Measurements from ENCODE around the gene CLTB.
"Not testable (repeated sequence)": the region's sequence is repeated elsewhere in the genome, so short reads cannot be mapped to it uniquely, and the experiment has no call there.

The CLTB gene

DNA sequence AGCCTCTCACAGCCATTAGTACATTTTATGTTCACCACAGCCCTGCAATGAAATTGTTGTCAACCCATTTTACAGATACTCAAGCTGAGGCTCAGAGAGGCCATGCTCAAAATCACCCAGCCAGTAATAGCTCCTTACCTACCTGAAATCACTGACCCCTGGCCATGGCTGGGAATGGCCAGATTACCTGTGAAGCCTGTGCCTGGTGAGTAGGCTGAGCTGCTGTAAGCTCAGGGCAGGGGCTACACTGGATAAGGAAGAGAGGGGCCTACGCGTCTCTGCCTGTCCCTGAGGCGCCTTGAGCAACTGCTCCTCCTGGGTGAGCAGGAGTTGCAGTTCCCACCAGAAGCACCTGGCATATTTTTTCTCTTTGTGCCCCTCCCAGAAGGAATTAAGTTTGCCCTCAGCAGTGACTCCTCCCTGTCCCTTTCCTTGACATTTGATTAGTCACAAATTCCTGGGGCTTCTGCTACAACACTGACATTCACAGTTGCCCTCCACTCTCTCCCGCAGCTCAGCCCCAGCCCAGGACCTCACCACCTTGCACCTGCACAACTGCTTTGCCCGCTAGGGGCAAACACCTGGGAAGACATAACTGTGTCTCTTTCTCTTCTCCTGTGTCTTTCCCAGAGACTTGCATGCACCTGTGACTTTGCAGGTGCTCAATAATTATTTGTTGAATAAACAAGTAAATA is 5.7 kb downstream of the CLTB start:
- Histone ChIP-seq H3K4me2 (peak overlapping the region in 4 of 11 experiments; percentile 18 to 61 (median 48); a peak in 5 of 22 replicates), H3K9ac (no peak overlapping the region), H3K4me1 (peaks cover 8 to 47% (median 24%) of the 10 kb centered on the region in 10 experiments), H3K36me3 (peaks cover 23 to 55% (median 41%) of the 10 kb centered on the region in 11 experiments), H4K20me1 (peaks cover 11 to 68% (median 30%) of the 10 kb centered on the region in 11 experiments; a peak in 15 of 22 replicates), H3K27me3 (no peaks in the 10 kb centered on the region), H3K27ac (no peak overlapping the region), H3K4me3 (no peak overlapping the region), H3K9me3 (replicated peaks in 1 of 11) (no peaks in the 10 kb centered on the region)
- no peak for TF ChIP-seq Cebpa-rat (IDR thresholded peaks at IDR 0.05)

DNA sequence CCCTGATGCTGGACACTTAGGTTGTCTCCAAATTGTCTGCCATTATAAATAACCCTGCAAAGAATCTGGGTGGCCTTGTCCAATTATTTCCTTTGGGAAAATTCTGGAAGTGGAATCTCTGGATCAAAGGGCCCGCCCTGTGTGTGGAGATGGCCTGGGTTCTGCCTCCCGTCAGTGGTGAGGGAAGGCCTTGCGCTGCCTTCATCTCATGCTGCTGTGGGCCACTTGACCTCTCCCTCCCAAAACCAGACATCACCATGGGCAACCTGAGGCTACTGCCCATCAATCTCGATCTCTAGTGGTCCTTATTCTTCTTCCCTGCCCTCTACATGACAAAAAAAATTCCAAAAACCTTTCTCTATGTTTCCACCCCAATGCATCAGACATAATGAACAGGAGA is 6.6 kb downstream of the CLTB start:
- Histone ChIP-seq H3K4me1 (peaks cover 0 to 38% (median 17%) of the 10 kb centered on the region in 10 experiments; a peak in 14 of 20 replicates), H3K36me3 (peaks cover 24 to 64% (median 47%) of the 10 kb centered on the region in 11 experiments), H3K4me3 (no peak overlapping the region), H3K27me3 (no peaks in the 10 kb centered on the region), H3K9ac (no peak overlapping the region), H4K20me1 (peaks cover 11 to 66% (median 30%) of the 10 kb centered on the region in 11 experiments; a peak in 15 of 22 replicates), H3K9me3 (replicated peaks in 1 of 11) (no peaks in the 10 kb centered on the region), H3K27ac (no peak overlapping the region), H3K4me2 (no peak overlapping the region)
- no peak for TF ChIP-seq Cebpa-rat (IDR thresholded peaks at IDR 0.05)

DNA sequence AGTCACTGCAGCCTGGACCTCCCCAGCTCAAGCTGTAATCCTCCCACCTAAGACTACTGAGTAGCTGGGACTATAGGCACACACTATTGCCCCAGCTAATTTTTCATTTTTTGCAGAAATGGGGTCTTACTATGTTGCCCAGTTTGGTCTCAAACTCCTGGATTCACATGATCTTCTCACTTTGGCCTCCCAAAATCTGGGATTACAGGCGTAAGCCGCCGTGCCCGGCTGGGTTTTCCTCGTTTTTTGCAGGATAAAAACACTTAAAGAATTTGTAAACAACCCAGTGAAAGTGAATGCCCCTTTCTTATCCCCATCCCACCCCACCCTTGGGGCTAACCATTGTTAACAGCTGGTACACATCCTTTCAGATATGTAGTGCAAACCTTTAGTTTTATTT is 7.7 kb downstream of the CLTB start:
- Histone ChIP-seq H3K27ac (no peak overlapping the region), H3K36me3 (peaks cover 25 to 75% (median 54%) of the 10 kb centered on the region in 11 experiments)

DNA sequence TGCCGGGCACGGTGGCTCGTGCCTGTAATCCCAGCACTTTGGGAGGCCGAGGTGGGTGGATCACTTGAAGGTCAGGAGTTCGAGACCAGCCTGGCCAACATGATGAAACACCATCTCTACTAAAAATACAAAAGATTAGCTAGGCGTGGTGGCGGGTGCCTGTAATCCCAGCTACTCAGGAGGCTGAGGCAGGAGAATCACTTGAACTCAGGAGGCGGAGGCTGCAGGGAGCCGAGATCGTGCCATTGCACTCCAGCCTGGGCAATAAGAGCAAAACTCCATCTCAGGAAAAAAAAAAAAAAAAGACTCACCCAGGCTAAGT is 8.1 kb downstream of the CLTB start:
- H3K9me3 ChIP-seq (replicated peaks in 1 of 11); H3K9ac ChIP-seq; H3K4me2 ChIP-seq; H3K4me3 ChIP-seq; H3K27ac ChIP-seq; H3K27me3 ChIP-seq: not testable (repeated sequence)
- Histone ChIP-seq H3K4me1 (peaks cover 0 to 23% (median 10%) of the 10 kb centered on the region in 10 experiments; a peak in 12 of 20 replicates), H4K20me1 (peaks cover 8 to 61% (median 21%) of the 10 kb centered on the region in 11 experiments; a peak in 14 of 22 replicates), H3K36me3 (peaks cover 25 to 79% (median 54%) of the 10 kb centered on the region in 11 experiments)

More for the DNA sequence above, 7.7 kb downstream of the CLTB start:
- H4K20me1 ChIP-seq, result peaks cover 11 to 64% (median 25%) of the 10 kb centered on the region in 11 experiments; a peak in 15 of 22 replicates
- H3K9ac ChIP-seq, result no peak overlapping the region
- H3K4me2 ChIP-seq, result no peak overlapping the region
- H3K9me3 ChIP-seq (replicated peaks in 1 of 11), result no peaks in the 10 kb centered on the region
- no peak overlapping the region for H3K4me3 ChIP-seq
- no peaks in the 10 kb centered on the region for H3K27me3 ChIP-seq
- peaks cover 0 to 26% (median 10%) of the 10 kb centered on the region in 10 experiments; a peak in 12 of 20 replicates for H3K4me1 ChIP-seq
- no peak for TF ChIP-seq Cebpa-rat (IDR thresholded peaks at IDR 0.05)

DNA sequence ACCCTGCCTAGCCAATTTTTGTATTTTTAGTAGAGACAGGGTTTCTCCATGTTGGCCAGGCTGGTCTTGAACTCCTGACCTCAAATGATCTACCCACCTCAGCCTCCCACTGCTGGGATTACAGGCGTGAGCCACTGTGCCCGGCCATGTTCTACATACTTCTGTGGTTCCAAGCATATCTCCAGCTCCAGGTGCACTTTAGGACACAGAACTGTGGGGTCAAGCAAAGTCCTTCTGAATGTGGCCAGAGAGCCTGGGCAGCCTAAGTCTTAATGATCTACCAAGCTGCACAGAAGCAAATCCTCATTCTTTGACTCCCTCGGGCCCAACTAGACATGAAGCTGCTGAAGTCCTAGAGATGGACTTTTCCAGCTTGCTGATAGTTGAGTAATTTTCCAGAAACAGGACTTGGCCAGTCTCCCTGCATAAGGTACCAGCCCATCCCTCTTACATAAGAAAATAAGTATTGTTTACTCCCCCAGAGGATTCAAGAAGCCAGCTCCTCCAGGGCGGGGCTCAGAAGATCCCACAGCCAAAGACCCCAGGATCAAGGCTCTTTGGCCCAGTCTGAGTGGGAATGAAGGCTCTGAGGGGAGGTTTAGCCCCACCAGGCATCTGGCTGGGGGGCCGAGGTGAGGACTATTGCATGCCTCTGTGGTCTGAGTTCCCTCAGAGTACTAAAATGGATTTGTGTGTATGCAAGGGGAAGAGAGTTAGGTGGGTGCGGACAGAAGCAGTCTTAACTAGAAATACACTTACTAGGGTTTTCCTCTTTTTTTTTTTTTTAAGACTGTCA is 8.7 kb downstream of the CLTB start:
- H3K36me3 ChIP-seq, result peaks cover 25 to 80% (median 54%) of the 10 kb centered on the region in 11 experiments

DNA sequence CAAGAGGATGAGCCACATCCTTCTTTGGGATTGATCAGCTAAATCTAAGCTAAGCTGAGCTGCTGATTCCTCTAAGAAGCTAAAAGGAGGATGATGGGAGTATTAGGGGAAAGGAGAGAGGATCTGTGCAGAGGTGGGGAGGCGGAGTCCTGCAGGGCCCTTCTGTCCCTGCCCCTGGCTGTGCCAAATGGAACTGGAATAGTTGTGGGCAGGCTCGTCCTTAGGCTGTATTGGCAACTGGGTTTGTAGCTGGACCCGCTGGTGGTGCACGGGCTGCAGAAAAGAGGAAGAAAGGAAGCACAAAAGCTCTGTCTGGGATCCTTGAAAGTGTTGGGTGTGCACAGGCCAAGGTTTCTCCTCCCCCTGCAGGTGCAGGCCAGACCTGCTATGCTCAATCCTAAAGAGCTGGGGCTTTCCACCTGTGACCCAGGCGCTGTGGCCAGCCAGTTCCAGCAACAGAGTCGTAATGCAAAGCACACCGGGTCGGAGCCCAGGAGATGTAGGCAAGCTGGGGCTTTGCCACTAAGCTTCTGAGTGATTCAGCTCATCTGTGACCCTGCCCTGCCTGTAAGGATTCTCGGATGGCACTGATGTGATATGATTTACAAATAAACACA is 9.8 kb downstream of the CLTB start:
- Histone ChIP-seq H3K4me1 (peaks cover 0 to 12% (median 7%) of the 10 kb centered on the region in 10 experiments; a peak in 11 of 20 replicates), H3K27ac (no peak overlapping the region), H4K20me1 (peaks cover 3 to 47% (median 11%) of the 10 kb centered on the region in 11 experiments; a peak in 12 of 22 replicates), H3K27me3 (no peaks in the 10 kb centered on the region), H3K4me3 (no peak overlapping the region), H3K36me3 (peaks cover 25 to 82% (median 54%) of the 10 kb centered on the region in 11 experiments), H3K4me2 (no peak overlapping the region), H3K9me3 (replicated peaks in 1 of 11) (no peaks in the 10 kb centered on the region), H3K9ac (no peak overlapping the region)
- no peak for TF ChIP-seq Cebpa-rat (IDR thresholded peaks at IDR 0.05)

More for the DNA sequence above, 8.7 kb downstream of the CLTB start:
- Histone ChIP-seq H4K20me1 (peaks cover 3 to 55% (median 16%) of the 10 kb centered on the region in 11 experiments; a peak in 13 of 22 replicates), H3K27ac (no peak overlapping the region), H3K4me3 (no peak overlapping the region), H3K9me3 (replicated peaks in 1 of 11) (no peaks in the 10 kb centered on the region), H3K27me3 (no peaks in the 10 kb centered on the region), H3K4me1 (peaks cover 0 to 23% (median 10%) of the 10 kb centered on the region in 10 experiments; a peak in 12 of 20 replicates), H3K9ac (no peak overlapping the region), H3K4me2 (no peak overlapping the region)
- TF ChIP-seq Cebpa-rat (IDR thresholded peaks at IDR 0.05), result no peak

DNA sequence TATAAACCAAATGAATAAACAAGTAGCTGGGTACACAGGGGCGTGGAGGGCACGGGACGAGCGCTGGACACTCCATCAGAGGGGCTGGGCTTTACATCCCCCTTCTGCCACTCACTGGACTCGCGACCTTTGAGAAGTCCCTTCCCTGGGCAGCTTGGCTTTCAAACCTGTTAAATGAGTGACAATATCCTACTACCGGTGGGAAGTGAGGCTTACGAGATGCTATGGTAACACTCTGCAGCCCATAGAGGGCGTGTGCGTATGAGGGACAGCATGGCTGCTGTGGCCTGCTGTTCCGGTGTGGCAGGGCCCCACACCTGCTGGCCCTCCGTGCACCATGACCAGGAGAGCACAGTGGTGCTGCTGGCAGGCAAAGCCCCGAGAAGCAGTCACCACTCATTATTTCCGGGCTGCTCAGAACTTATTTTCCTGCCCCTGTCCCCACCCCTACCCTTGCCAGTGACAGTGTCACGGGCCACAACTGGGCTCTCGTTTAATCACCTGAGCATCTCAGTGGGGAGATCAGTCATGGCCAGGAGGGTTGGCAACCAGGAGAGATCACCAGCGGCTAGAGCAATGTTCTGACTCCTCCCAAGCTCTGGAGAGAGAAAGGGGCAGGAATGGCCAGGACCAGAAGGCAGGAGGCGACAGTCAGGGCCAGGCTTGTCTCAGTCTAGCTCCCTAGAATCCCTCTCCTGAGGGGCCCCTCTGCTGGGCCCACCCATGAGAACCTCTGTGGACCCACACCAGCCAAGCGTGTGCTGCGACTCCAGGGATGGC is 10.5 kb downstream of the CLTB start:
- Histone ChIP-seq H3K9me3 (replicated peaks in 1 of 11) (no peaks in the 10 kb centered on the region), H3K4me3 (no peak overlapping the region), H4K20me1 (peaks cover 1 to 40% (median 5%) of the 10 kb centered on the region in 11 experiments; a peak in 12 of 22 replicates), H3K9ac (no peak overlapping the region), H3K4me2 (no peak overlapping the region), H3K27ac (no peak overlapping the region), H3K27me3 (no peaks in the 10 kb centered on the region), H3K4me1 (peaks cover 0 to 5% (median under 1%) of the 10 kb centered on the region in 10 experiments; a peak in 7 of 20 replicates), H3K36me3 (peaks cover 25 to 84% (median 54%) of the 10 kb centered on the region in 11 experiments)
- TF ChIP-seq Cebpa-rat (IDR thresholded peaks at IDR 0.05), result no peak

All from BLaER1 treated with 17β-estradiol and CSF1 and Interleukin-3, amounts not matched to agents 10 nM and 100 nM (cell line).